Kidney (tissue), 14 donors: ENCODE results near the gene NEK4. TPM values are rescaled to one million over a fixed set of nuclear protein-coding genes. Genes with fewer than 3 reads are reported as not detected.
A peak's percentile ranks its signal among the peaks of the same experiment; 100 is the strongest.

Experiments
- DNase-seq, 5 donors: peaks; one replicate each; pipeline ENCODE4 v3.0.0-alpha.2; 2013 to 2020
- FAIRE-seq: peaks from 2 replicates; lab custom pipeline; 2012; peaks lifted over from hg19 to GRCh38; lab: Jason Lieb, UNC
- H3K27ac ChIP-seq, 2 donors: one replicate each; pipeline ENCODE4 v1.7.0; 2013; ENCODE audit warnings: low read depth in 2 of 2, low read length in 2 of 2, inconsistent platforms in 1 of 2
- H3K27me3 ChIP-seq: one replicate; pipeline ENCODE4 v1.7.1; 2013; ENCODE audit warnings: low read length, inconsistent platforms; ENCODE audit not compliant: control insufficient read depth, insufficient read depth
- H3K36me3 ChIP-seq, 3 donors: one replicate each; pipeline versions ENCODE4 v1.7.0 to v1.7.1; 2013; ENCODE audit warnings: low read length in 3 of 3, control low read depth in 1 of 3, inconsistent platforms in 1 of 3; ENCODE audit not compliant: insufficient read depth in 3 of 3, control insufficient read depth in 2 of 3
- H3K4me1 ChIP-seq, 3 donors: one replicate each; pipeline versions ENCODE4 v1.7.0 to v1.7.1; 2013; ENCODE audit warnings: low read length in 3 of 3, inconsistent platforms in 1 of 3, low read depth in 1 of 3; ENCODE audit not compliant: control insufficient read depth in 2 of 3, insufficient read depth in 2 of 3
- H3K4me3 ChIP-seq, 3 donors: one replicate each; pipeline versions ENCODE4 v1.7.0 to v1.8.1; 2013; ENCODE audit warnings: low read length in 3 of 3, control low read depth in 1 of 3, inconsistent platforms in 1 of 3
- H3K9ac ChIP-seq, 3 donors: one replicate each; pipeline versions ENCODE4 v1.7.0 to v1.7.1; 2013; ENCODE audit warnings: low read length in 3 of 3, control low read depth in 1 of 3, inconsistent platforms in 1 of 3
- H3K9me3 ChIP-seq, 3 donors: one replicate each; pipeline versions ENCODE4 v1.7.0 to v1.7.1; 2013; ENCODE audit warnings: low read length in 3 of 3, control low read depth in 1 of 3, inconsistent platforms in 1 of 3; ENCODE audit not compliant: control insufficient read depth in 2 of 3, insufficient read depth in 1 of 3
- CTCF ChIP-seq: IDR thresholded peaks from 3 replicates; pipeline ENCODE4 v1.5.1; 2012; ENCODE audit warnings: mild to moderate bottlenecking, moderate library complexity, borderline replicate concordance; ENCODE audit not compliant: insufficient read depth; ENCODE audit errors: extremely low read depth
- intact Hi-C: fragments of 100-400 bp; cut with DNase I; formaldehyde crosslinking; loops from one replicate; pipeline ENCODE4 v1.11.1; 2022
- polyA plus RNA-seq: library from polyadenylated mRNA; stranded (reverse); fragments of 350-450 nt; fragmentation: Illumina TruSeq; extraction: RNeasy Lipid Tissue Mini Kit (QIAGEN cat#74804); gene quantifications from one replicate; pipeline ENCODE4 v1.2.3, GENCODE V29; 2014; ENCODE audit warnings: low read depth, low replicate concordance; ENCODE audit not compliant: insufficient read depth
- total RNA-seq: library from RNA; stranded (reverse); fragmentation: NEBNext Ultra II Directional; extraction: Animal tissue kit (Norgen Biotek cat#: 25700); gene quantifications from one replicate; pipeline ENCODE4 v1.2.1, GENCODE V29; 2021
- donor health status: control.
- donor health status: control.
- donor health status: control.
- donor health status: control.
- donor health status: control.
- donor health status: DM: yes; HTN: yes; CAD: no.
- donor health status: Normal renal cell carcinoma (clear cell type).

The NEK4 gene
- total and polyA plus RNA-seq, 2 donors from 2014 or later = 5.5 to 27.9 TPM

GRCh38 chr3:52704611-52705437, 65.9 kb downstream of the NEK4 start:
- no peak for FAIRE-seq
- Histone ChIP-seq H3K27me3 (no peaks in the 10 kb centered on the region), H3K36me3 (peaks cover 0 to 7% (median 5%) of the 10 kb centered on the region in 3 donors), H3K9ac (peak overlapping the region; percentile 52 to 85 (median 81)), H3K4me3 (peak overlapping the region; percentile 83 to 99 (median 86)), H3K4me1 (peaks cover 4 to 24% (median 20%) of the 10 kb centered on the region in 3 donors), H3K27ac (peak overlapping the region; percentile 83 to 87), H3K9me3 (no peaks in the 10 kb centered on the region)
- intact Hi-C loops = no loop called here
- DNase-seq = peak in 4 of 5 donors; percentile 21 to 57 (median 48)
- no peak for TF ChIP-seq CTCF

DNA sequence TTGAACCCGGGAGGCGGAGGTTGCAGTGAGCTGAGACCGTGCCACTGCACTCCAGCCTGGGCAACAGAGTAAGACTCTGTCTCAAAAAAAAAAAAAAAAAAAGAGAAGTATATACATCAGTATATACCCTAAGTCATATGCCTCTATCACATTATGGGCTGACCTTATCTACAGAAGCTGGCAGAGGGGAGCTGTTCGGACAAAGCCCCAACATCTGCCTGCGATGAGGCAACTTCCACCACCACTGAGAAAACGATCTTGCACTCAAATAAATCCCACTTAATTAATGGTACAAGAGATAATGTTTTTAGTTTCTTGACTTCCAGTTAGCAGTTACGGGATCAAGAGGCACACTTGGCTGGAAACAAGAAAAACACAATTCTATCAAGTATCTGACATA, 67.4 kb downstream of the NEK4 start:
- Histone ChIP-seq H3K4me3 (no peak overlapping the region), H3K27ac (no peak overlapping the region), H3K27me3 (no peaks in the 10 kb centered on the region), H3K4me1 (peaks cover 4 to 24% (median 20%) of the 10 kb centered on the region in 3 donors), H3K9ac (no peak overlapping the region), H3K9me3 (no peaks in the 10 kb centered on the region), H3K36me3 (peaks cover 2 to 9% (median 5%) of the 10 kb centered on the region in 3 donors)
- intact Hi-C loops = no loop called here
- no peak for TF ChIP-seq CTCF
- no peak for DNase-seq
- FAIRE-seq = no peak

DNA sequence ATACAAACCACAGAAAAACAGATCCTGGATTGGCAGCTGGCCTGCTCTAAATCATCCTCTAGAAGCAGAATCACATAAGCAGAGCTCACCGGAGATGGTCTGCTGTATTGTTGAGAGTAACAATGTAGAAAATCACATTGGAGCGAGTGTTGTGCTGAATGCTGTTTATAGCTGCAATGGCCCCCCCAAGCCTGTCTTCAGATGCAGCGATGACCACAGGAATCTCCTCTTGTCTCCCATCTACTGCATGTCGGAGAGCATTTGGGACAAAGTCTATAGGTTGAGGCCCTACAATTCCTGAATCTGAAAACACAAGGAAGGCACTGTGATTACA, 73.1 kb downstream of the NEK4 start:
- intact Hi-C loops = no loop called here

More for the DNA sequence above, 73.1 kb downstream of the NEK4 start:
- no peak for TF ChIP-seq CTCF
- H3K9ac ChIP-seq = no peak overlapping the region
- FAIRE-seq (no peak), DNase-seq (no peak)
- peaks cover 14 to 57% (median 48%) of the 10 kb centered on the region in 3 donors for H3K36me3 ChIP-seq
- H3K4me1 ChIP-seq = no peaks in the 10 kb centered on the region
- no peaks in the 10 kb centered on the region for H3K9me3 ChIP-seq
- H3K27ac ChIP-seq = no peak overlapping the region
- no peaks in the 10 kb centered on the region for H3K27me3 ChIP-seq
- no peak overlapping the region for H3K4me3 ChIP-seq
